Neural cell (in vitro differentiated cells): ENCODE data around the gene ADD1. TPM values are rescaled to one million over a fixed set of nuclear protein-coding genes. Genes with fewer than 3 reads are reported as not detected.

Experiments
- H2AFZ ChIP-seq: fragments of 200-600, 300-800 bp; sonication (generic), shearing (Covaris generic); 2 replicates; pipeline ENCODE4 v1.6.0; 2014; ENCODE audit warnings: low read depth, mild to moderate bottlenecking, antibody characterized with exemption, low read length, moderate library complexity
- H3F3A ChIP-seq: fragments of 200-600 bp; shearing (Covaris generic); 2 replicates; pipeline ENCODE4 v1.6.1; 2016; ENCODE audit warnings: mild to moderate bottlenecking, moderate library complexity, mixed read lengths, antibody characterized with exemption, low read length; ENCODE audit not compliant: insufficient read depth, poor library complexity, severe bottlenecking
- H3K27ac ChIP-seq: fragments of 200-600, 300-800 bp; sonication (generic), shearing (Covaris generic); 2 replicates; pipeline ENCODE4 v1.5.1; 2014; ENCODE audit warnings: mild to moderate bottlenecking, low read length, moderate library complexity
- H3K27me3 ChIP-seq: fragments of 300-800, 200-600 bp; sonication (generic), shearing (Covaris generic); 2 replicates; pipeline ENCODE4 v1.6.0; 2014; ENCODE audit warnings: mild to moderate bottlenecking, low read depth, low read length, moderate library complexity; ENCODE audit not compliant: insufficient read depth
- H3K36me3 ChIP-seq: fragments of 300-800, 200-600 bp; sonication (generic), shearing (Covaris generic); 2 replicates; pipeline ENCODE4 v1.5.1; 2014; ENCODE audit warnings: mild to moderate bottlenecking, antibody characterized with exemption, low read length, moderate library complexity; ENCODE audit not compliant: insufficient read depth
- H3K4me2 ChIP-seq: fragments of 300-800, 200-600 bp; sonication (generic), shearing (Covaris generic); 2 replicates; pipeline ENCODE4 v1.6.0; 2014; ENCODE audit warnings: mild to moderate bottlenecking, low read length
- H3K4me3 ChIP-seq: fragments of 300-800, 200-600 bp; sonication (generic), shearing (Covaris generic); 2 replicates; pipeline ENCODE4 v1.5.1; 2014; ENCODE audit warnings: mild to moderate bottlenecking, low read length, moderate library complexity
- H3K79me2 ChIP-seq: fragments of 200-600 bp; shearing (Covaris generic); replicated peaks from 2 replicates; pipeline ENCODE4 v1.6.0; 2014; ENCODE audit warnings: mild to moderate bottlenecking, low read length, moderate library complexity; ENCODE audit not compliant: insufficient read depth
- H3K9ac ChIP-seq: fragments of 300-800, 200-600 bp; sonication (generic), shearing (Covaris generic); 2 replicates; pipeline ENCODE4 v1.6.1; 2016; ENCODE audit warnings: mild to moderate bottlenecking, low read length, mixed read lengths
- H3K9me2 ChIP-seq: fragments of 200-600 bp; shearing (Covaris generic); 2 replicates; pipeline ENCODE4 v1.6.1; 2016; ENCODE audit warnings: mild to moderate bottlenecking, low read length, mixed read lengths; ENCODE audit not compliant: insufficient read depth
- H3K9me3 ChIP-seq: fragments of 200-600, 300-800 bp; sonication (generic), shearing (Covaris generic); 2 replicates; pipeline ENCODE4 v1.6.1; 2016; ENCODE audit warnings: mild to moderate bottlenecking, mixed run types, low read length, moderate library complexity, mixed read lengths
- H4K20me1 ChIP-seq: fragments of 200-600 bp; shearing (Covaris generic); 2 replicates; pipeline ENCODE4 v1.6.1; 2016; ENCODE audit warnings: mild to moderate bottlenecking, mixed run types; ENCODE audit not compliant: insufficient read depth
- CTCF ChIP-seq: fragments of 450-650 bp; IDR thresholded peaks from 2 replicates; pipeline ENCODE4 v1.5.1; 2014; ENCODE audit warnings: antibody characterized with exemption, mild to moderate bottlenecking, moderate library complexity; ENCODE audit not compliant: poor library complexity, severe bottlenecking
- EP300 ChIP-seq: fragments of 450-650 bp; conservative IDR thresholded peaks from 2 replicates; pipeline ENCODE4 v1.6.1; 2014; ENCODE audit warnings: antibody characterized with exemption, mild to moderate bottlenecking, moderate library complexity; ENCODE audit not compliant: poor library complexity, severe bottlenecking
- EZH2 ChIP-seq: fragments of 200-600, 300-800 bp; shearing (Covaris generic), sonication (generic); IDR thresholded peaks from 2 replicates; pipeline ENCODE4 v1.6.1; 2014; ENCODE audit warnings: antibody characterized with exemption, low read length, borderline replicate concordance, mild to moderate bottlenecking; ENCODE audit not compliant: insufficient read depth, poor library complexity, severe bottlenecking
- MXI1 ChIP-seq: fragments of 450-650 bp; conservative IDR thresholded peaks from 2 replicates; pipeline ENCODE4 v1.6.1; 2014; ENCODE audit warnings: antibody characterized with exemption, mild to moderate bottlenecking; ENCODE audit not compliant: poor library complexity, severe bottlenecking
- POLR2AphosphoS5 ChIP-seq: IDR thresholded peaks from 2 replicates; pipeline ENCODE4 v1.6.1; 2012
- RAD21 ChIP-seq: fragments of 450-650 bp; conservative IDR thresholded peaks from 2 replicates; pipeline ENCODE4 v1.6.1; 2014; ENCODE audit warnings: antibody characterized with exemption, mild to moderate bottlenecking, moderate library complexity
- REST ChIP-seq: IDR thresholded peaks from 2 replicates; pipeline ENCODE4 v1.6.1; 2012; ENCODE audit warnings: borderline replicate concordance
- SMC3 ChIP-seq: fragments of 450-650 bp; conservative IDR thresholded peaks from 2 replicates; pipeline ENCODE4 v1.6.1; 2014; ENCODE audit warnings: antibody characterized with exemption, mild to moderate bottlenecking, moderate library complexity; ENCODE audit not compliant: poor library complexity
- TAF1 ChIP-seq: IDR thresholded peaks from 2 replicates; pipeline ENCODE4 v1.6.1; 2012; ENCODE audit warnings: low read depth
- polyA plus RNA-seq: library from polyadenylated mRNA; depleted of rRNA; stranded (reverse); fragments of >200 nt; gene quantifications from 2 replicates; pipeline ENCODE4 v1.2.3, GENCODE V29; 2014

Gene ADD1
- polyA plus RNA-seq, 1 donor from 2014 or later, result 190 TPM

GRCh38 chr4:2938906-2939305 lies 95.3 kb downstream of the ADD1 start:
- no peaks in the 10 kb centered on the region for H3F3A ChIP-seq
- H3K27ac ChIP-seq, result no peak overlapping the region
- H3K4me2 ChIP-seq, result no peak overlapping the region
- H3K9me3 ChIP-seq, result no peaks in the 10 kb centered on the region
- H4K20me1 ChIP-seq, result no peaks in the 10 kb centered on the region
- H3K9ac ChIP-seq, result no peak overlapping the region
- peaks cover 12% of the 10 kb centered on the region for H3K79me2 ChIP-seq
- H3K4me3 ChIP-seq, result no peak overlapping the region
- no peak overlapping the region for H2AFZ ChIP-seq
- TF ChIP-seq REST, result no peak
- no peak for TF ChIP-seq RAD21
- no peak for TF ChIP-seq EP300
- TF ChIP-seq EZH2, result no peak
- no peak for TF ChIP-seq MXI1
- no peak for TF ChIP-seq POLR2AphosphoS5
- TF ChIP-seq TAF1, result no peak
- no peak for TF ChIP-seq SMC3
- no peak for TF ChIP-seq CTCF
- no peaks in the 10 kb centered on the region for H3K27me3 ChIP-seq
- no peaks in the 10 kb centered on the region for H3K36me3 ChIP-seq
- no peaks in the 10 kb centered on the region for H3K9me2 ChIP-seq

GRCh38 chr4:2939383-2940243 lies 96.0 kb downstream of the ADD1 start:
- TF ChIP-seq TAF1 (no peak), POLR2AphosphoS5 (no peak), RAD21 (no peak), SMC3 (no peak), REST (no peak), EP300 (no peak), EZH2 (no peak), CTCF (no peak), MXI1 (no peak)
- H3K9me3 ChIP-seq, result no peaks in the 10 kb centered on the region
- no peaks in the 10 kb centered on the region for H3K36me3 ChIP-seq
- no peak overlapping the region for H3K27ac ChIP-seq
- no peak overlapping the region for H3K4me3 ChIP-seq
- H4K20me1 ChIP-seq, result no peaks in the 10 kb centered on the region
- H2AFZ ChIP-seq, result no peak overlapping the region
- peaks cover 12% of the 10 kb centered on the region for H3K79me2 ChIP-seq
- H3K9me2 ChIP-seq, result no peaks in the 10 kb centered on the region
- H3K4me2 ChIP-seq, result no peak overlapping the region
- H3K9ac ChIP-seq, result no peak overlapping the region
- no peaks in the 10 kb centered on the region for H3F3A ChIP-seq
- no peaks in the 10 kb centered on the region for H3K27me3 ChIP-seq
